SK-N-SH treated with all-trans-retinoic acid at 6 μM for 48 hours (cell line): ENCODE results near the gene EFL1.
A peak's percentile ranks its signal among the peaks of the same experiment; 100 is the strongest.
"Not testable (repeated sequence)": the region's sequence is repeated elsewhere in the genome, so short reads cannot be mapped to it uniquely, and the experiment has no call there.

Experiments
- ATAC-seq: fragments of 200-7000 bp; cut with Tn5 transposase; 3 replicates; pipeline ENCODE4 v1.9.1; 2020; ENCODE audit warnings: mild to moderate bottlenecking, moderate library complexity
- ARNTL ChIP-seq: fragments of 450-650 bp; formaldehyde crosslinking; IDR thresholded peaks from 2 replicates; pipeline ENCODE4 v1.5.0; 2020; ENCODE audit warnings: low read depth, mild to moderate bottlenecking, moderate library complexity, borderline replicate concordance
- BACH2 ChIP-seq: fragments of 250-450 bp; sonication (Bioruptor Pico); IDR thresholded peaks from 2 replicates; pipeline ENCODE4 v1.9.0; 2021; ENCODE audit warnings: mild to moderate bottlenecking, borderline replicate concordance
- ESRRG ChIP-seq: fragments of 250-450 bp; sonication (Bioruptor Pico); IDR thresholded peaks from 2 replicates; pipeline ENCODE4 v1.6.1; 2021; ENCODE audit warnings: mild to moderate bottlenecking
- GLIS3 ChIP-seq: fragments of 250-450 bp; sonication (Bioruptor Pico); IDR thresholded peaks from 2 replicates; pipeline ENCODE4 v1.5.0; 2020; ENCODE audit warnings: mild to moderate bottlenecking, moderate library complexity
- ISL1 ChIP-seq: fragments of 250-450 bp; sonication (Bioruptor Pico); IDR thresholded peaks from 2 replicates; pipeline ENCODE4 v2.1.2; 2022; ENCODE audit warnings: mild to moderate bottlenecking, moderate library complexity
- OSR1 ChIP-seq: fragments of 250-450 bp; sonication (Bioruptor Pico); IDR thresholded peaks from 2 replicates; pipeline ENCODE4 v1.8.0; 2022; ENCODE audit warnings: moderate library complexity, mild to moderate bottlenecking, inconsistent platforms
- PPARA ChIP-seq: fragments of 250-450 bp; sonication (Bioruptor Pico); IDR thresholded peaks from 2 replicates; pipeline ENCODE4 v1.5.0; 2020; ENCODE audit warnings: mild to moderate bottlenecking, borderline replicate concordance
- RARB ChIP-seq: fragments of 250-450 bp; sonication (Bioruptor Pico); IDR thresholded peaks from 2 replicates; pipeline ENCODE4 v1.8.0; 2021; ENCODE audit warnings: mild to moderate bottlenecking, moderate library complexity
- TCF4 ChIP-seq: fragments of 250-450 bp; sonication (Bioruptor Pico); IDR thresholded peaks from 2 replicates; pipeline ENCODE4 v1.8.0; 2021; ENCODE audit warnings: mild to moderate bottlenecking, moderate library complexity, borderline replicate concordance
- TOX ChIP-seq: fragments of 250-450 bp; sonication (Bioruptor Pico); IDR thresholded peaks from 2 replicates; pipeline ENCODE4 v1.8.0; 2021; ENCODE audit warnings: mild to moderate bottlenecking, moderate library complexity, borderline replicate concordance
- ZC3H10 ChIP-seq: fragments of 250-450 bp; sonication (Bioruptor Pico); IDR thresholded peaks from 2 replicates; pipeline ENCODE4 v1.5.1; 2021; ENCODE audit warnings: mild to moderate bottlenecking, moderate library complexity
- ZFP3 ChIP-seq: fragments of 250-450 bp; sonication (Bioruptor Pico); IDR thresholded peaks from 2 replicates; pipeline ENCODE4 v1.5.0; 2020; ENCODE audit warnings: mild to moderate bottlenecking, moderate library complexity
- ZFP30 ChIP-seq: fragments of 450-650 bp; formaldehyde crosslinking; IDR thresholded peaks from 2 replicates; pipeline ENCODE4 v1.5.0; 2022; ENCODE audit warnings: mild to moderate bottlenecking, moderate library complexity
- ZNF565 ChIP-seq: fragments of 450-650 bp; formaldehyde crosslinking; conservative IDR thresholded peaks from 2 replicates; pipeline ENCODE4 v1.5.0; 2020; ENCODE audit warnings: low read depth, mild to moderate bottlenecking, moderate library complexity
- ZNF70 ChIP-seq: fragments of 450-650 bp; formaldehyde crosslinking; IDR thresholded peaks from 2 replicates; pipeline ENCODE4 v1.5.0; 2020; ENCODE audit warnings: mild to moderate bottlenecking, moderate library complexity
- ZNF8 ChIP-seq: fragments of 450-650 bp; formaldehyde crosslinking; IDR thresholded peaks from 2 replicates; pipeline ENCODE4 v1.5.0; 2020; ENCODE audit warnings: mild to moderate bottlenecking, moderate library complexity
- TF ChIP-seq, protein P1 (sequence below): fragments of 250-450 bp; sonication (Bioruptor Pico); IDR thresholded peaks from 2 replicates; pipeline ENCODE4 v1.5.1; 2020; ENCODE audit warnings: low read depth, mild to moderate bottlenecking, moderate library complexity
- TF ChIP-seq, protein P2 (sequence below): fragments of 250-450 bp; sonication (Bioruptor Pico); IDR thresholded peaks from 2 replicates; pipeline ENCODE4 v1.8.0; 2021; ENCODE audit warnings: low read depth, mild to moderate bottlenecking, moderate library complexity, borderline replicate concordance
- TF ChIP-seq, protein P3 (sequence below): fragments of 250-450 bp; sonication (Bioruptor Pico); IDR thresholded peaks from 2 replicates; pipeline ENCODE4 v1.5.0; 2020; ENCODE audit warnings: mild to moderate bottlenecking, moderate library complexity
- TF ChIP-seq, protein P4 (sequence below): fragments of 250-450 bp; sonication (Bioruptor Pico); IDR thresholded peaks from 2 replicates; pipeline ENCODE4 v1.5.1; 2021; ENCODE audit warnings: mild to moderate bottlenecking, moderate library complexity

The EFL1 gene

DNA sequence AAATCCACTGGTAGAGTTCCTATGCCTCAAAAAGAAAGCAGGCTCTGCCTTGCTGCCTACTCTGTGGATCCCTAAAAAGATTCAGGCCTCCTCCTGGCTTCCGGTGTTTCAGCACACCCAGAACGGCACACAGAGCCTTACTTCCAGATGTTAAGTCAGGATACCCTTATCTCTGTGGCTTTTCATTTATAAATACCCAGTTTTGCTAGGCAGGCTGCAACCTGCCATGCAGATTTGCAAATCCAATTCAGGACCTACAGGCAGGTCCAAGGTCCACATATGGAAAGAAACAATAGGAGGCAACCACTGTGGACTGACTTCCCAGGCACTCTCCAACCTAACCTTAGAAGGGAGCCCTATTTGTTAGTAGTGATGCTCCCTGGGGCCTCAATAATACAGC lies 30.7 kb downstream of the EFL1 start:
- TF ChIP-seq ZFP3 (CRISPR knock-in tag) (no peak), ESRRG (CRISPR knock-in tag) (no peak), ISL1 (CRISPR knock-in tag) (no peak), RARB (CRISPR knock-in tag) (no peak), ZFP30 (CRISPR knock-in tag) (no peak)
- no peak for ATAC-seq

DNA sequence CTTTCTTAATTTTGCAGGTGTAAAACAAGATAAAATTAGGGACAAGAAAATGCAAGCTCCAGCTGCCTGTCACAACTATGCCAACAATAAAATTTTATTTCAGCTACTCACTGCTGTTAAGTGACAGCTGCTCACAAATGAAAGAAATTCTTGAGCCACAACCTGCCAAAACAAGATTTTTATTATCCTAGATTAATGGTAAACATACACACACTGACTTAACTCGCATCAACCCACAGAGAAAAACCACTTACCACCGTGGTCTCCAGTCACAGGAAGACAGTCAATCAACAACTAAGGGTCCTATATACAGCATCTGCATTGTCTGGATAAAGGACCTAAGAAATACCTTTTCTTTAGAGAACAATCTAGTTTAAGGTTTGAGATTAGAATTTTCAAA lies 31.3 kb downstream of the EFL1 start:
- ATAC-seq: no peak
- TF ChIP-seq ARNTL (no peak), ZFP30 (CRISPR knock-in tag) (no peak), TOX (no peak), GLIS3 (CRISPR knock-in tag) (no peak), ZC3H10 (CRISPR knock-in tag) (no peak), ZNF8 (no peak), ZNF70 (CRISPR knock-in tag) (no peak), PPARA (CRISPR knock-in tag) (no peak), ESRRG (CRISPR knock-in tag) (no peak), OSR1 (CRISPR knock-in tag) (no peak), ZNF565 (CRISPR knock-in tag) (no peak), TCF4 (CRISPR knock-in tag) (no peak), BACH2 (CRISPR knock-in tag) (no peak), RARB (CRISPR knock-in tag) (no peak), ZFP3 (CRISPR knock-in tag) (no peak), ISL1 (CRISPR knock-in tag) (no peak)
- TF ChIP-seq, protein P1, sequence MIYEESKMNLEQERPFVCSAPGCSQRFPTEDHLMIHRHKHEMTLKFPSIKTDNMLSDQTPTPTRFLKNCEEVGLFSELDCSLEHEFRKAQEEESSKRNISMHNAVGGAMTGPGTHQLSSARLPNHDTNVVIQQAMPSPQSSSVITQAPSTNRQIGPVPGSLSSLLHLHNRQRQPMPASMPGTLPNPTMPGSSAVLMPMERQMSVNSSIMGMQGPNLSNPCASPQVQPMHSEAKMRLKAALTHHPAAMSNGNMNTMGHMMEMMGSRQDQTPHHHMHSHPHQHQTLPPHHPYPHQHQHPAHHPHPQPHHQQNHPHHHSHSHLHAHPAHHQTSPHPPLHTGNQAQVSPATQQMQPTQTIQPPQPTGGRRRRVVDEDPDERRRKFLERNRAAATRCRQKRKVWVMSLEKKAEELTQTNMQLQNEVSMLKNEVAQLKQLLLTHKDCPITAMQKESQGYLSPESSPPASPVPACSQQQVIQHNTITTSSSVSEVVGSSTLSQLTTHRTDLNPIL (CRISPR knock-in tag): no peak
- TF ChIP-seq, protein P2, sequence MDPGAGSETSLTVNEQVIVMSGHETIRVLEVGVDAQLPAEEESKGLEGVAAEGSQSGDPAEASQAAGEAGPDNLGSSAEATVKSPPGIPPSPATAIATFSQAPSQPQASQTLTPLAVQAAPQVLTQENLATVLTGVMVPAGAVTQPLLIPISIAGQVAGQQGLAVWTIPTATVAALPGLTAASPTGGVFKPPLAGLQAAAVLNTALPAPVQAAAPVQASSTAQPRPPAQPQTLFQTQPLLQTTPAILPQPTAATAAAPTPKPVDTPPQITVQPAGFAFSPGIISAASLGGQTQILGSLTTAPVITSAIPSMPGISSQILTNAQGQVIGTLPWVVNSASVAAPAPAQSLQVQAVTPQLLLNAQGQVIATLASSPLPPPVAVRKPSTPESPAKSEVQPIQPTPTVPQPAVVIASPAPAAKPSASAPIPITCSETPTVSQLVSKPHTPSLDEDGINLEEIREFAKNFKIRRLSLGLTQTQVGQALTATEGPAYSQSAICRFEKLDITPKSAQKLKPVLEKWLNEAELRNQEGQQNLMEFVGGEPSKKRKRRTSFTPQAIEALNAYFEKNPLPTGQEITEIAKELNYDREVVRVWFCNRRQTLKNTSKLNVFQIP: no peak
- TF ChIP-seq, protein P3, sequence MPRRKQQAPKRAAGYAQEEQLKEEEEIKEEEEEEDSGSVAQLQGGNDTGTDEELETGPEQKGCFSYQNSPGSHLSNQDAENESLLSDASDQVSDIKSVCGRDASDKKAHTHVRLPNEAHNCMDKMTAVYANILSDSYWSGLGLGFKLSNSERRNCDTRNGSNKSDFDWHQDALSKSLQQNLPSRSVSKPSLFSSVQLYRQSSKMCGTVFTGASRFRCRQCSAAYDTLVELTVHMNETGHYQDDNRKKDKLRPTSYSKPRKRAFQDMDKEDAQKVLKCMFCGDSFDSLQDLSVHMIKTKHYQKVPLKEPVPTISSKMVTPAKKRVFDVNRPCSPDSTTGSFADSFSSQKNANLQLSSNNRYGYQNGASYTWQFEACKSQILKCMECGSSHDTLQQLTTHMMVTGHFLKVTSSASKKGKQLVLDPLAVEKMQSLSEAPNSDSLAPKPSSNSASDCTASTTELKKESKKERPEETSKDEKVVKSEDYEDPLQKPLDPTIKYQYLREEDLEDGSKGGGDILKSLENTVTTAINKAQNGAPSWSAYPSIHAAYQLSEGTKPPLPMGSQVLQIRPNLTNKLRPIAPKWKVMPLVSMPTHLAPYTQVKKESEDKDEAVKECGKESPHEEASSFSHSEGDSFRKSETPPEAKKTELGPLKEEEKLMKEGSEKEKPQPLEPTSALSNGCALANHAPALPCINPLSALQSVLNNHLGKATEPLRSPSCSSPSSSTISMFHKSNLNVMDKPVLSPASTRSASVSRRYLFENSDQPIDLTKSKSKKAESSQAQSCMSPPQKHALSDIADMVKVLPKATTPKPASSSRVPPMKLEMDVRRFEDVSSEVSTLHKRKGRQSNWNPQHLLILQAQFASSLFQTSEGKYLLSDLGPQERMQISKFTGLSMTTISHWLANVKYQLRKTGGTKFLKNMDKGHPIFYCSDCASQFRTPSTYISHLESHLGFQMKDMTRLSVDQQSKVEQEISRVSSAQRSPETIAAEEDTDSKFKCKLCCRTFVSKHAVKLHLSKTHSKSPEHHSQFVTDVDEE (CRISPR knock-in tag): no peak
- TF ChIP-seq, protein P4, sequence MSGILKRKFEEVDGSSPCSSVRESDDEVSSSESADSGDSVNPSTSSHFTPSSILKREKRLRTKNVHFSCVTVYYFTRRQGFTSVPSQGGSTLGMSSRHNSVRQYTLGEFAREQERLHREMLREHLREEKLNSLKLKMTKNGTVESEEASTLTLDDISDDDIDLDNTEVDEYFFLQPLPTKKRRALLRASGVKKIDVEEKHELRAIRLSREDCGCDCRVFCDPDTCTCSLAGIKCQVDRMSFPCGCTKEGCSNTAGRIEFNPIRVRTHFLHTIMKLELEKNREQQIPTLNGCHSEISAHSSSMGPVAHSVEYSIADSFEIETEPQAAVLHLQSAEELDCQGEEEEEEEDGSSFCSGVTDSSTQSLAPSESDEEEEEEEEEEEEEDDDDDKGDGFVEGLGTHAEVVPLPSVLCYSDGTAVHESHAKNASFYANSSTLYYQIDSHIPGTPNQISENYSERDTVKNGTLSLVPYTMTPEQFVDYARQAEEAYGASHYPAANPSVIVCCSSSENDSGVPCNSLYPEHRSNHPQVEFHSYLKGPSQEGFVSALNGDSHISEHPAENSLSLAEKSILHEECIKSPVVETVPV: no peak
- TF ChIP-seq, all 23 proteins: peak for 0

DNA sequence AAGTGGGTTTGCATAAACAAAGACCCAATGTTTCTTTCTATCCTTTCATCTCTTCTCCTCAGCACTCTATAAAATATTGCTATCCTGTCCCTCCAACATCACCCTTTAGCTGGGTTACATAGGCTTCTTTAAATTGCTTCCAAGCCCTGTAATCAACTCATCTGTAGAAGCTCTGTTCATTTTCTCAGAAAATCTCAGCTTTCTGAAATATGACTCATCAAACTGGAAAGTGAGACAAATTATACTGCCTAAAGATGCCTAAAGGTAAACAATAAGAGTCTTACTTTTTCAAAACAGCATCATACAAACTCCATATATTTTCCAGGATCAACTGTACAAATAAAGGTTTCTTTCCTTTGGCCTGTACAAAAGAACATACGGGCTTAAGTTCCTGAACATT lies 33.8 kb downstream of the EFL1 start:
- TF ChIP-seq ARNTL (no peak), ZNF8 (no peak), TCF4 (CRISPR knock-in tag) (no peak)
- ATAC-seq: no peak

DNA sequence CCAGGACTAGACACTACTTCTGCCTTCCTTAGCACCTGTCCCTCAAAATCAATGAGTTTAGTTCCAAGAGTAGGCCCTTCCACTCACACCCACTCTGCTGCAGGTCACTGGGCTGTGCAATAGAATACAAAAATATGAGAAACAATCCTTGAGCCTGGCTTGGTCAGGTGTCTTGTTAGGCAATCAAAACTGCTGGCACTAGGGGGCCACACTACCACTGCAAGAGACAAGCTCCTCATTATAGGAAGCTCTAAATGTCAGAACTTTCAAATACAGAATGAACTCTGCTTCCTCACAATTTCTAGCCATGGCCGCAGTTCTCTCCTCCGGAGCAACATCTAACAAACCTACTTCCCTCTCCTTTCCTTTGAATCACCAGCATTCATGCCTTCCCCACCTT lies 41.0 kb downstream of the EFL1 start:
- peak; percentile 73 for ATAC-seq

DNA sequence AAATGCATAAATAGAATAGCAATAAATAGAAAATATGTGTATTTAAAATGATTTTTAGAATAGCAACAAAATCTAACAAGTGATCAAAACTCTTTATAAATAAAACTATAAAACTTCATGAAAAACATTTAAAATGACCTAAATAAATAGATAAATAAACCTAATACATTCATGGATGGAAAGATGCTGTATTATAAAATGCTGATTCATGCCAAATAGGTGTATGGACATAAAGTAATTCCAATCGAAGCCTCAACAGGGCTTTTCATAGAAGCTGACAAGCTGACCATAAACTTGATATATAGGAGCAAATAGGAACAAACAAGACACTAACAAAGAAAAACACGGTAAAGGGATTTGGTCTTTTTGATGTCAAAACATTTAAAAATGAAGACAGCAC lies 46.4 kb downstream of the EFL1 start:
- not testable (repeated sequence) for ATAC-seq

DNA sequence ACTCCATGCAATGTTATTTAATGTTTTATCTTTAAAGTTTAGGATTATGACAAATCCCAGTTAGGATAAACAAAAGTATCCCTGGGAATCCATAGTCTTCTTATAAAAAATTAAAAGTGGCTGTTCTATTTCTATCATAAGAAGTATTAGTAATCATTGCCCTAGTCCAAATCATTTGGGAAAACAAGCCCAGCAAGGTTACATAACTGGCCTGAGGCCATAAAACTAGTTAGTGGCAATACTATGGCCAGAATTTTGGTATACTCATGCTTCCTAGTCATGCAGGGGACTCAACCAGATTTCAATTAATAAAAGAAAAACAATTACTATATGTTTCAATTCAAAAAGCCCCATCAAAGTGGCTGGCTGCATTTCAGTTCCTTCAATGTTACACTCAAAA lies 50.3 kb downstream of the EFL1 start:
- not testable (repeated sequence) for ATAC-seq

DNA sequence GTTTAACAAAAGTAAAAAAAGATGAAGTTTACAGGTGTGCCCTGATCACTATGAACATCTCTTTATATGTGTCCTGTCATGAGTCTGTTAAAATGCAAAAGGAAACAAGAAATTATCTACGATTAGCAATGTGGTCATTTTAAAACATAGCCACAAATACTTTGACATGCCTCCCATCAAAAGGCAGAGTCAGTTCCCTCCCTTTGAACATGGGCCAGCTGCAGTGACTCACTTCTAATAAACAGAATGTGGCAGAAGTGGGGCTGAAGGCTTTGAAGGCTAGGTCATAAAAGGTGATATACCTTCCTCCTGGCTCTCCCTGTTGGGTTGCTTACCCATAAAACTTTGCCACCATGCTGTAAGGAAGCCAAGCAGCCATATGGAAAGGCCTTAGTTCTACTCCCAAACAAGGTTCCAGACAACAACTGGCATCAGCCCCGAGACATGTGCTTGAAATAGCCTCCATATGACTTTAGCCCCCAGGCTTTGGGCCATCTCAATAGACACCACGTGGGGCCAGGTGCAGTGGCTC lies 52.4 kb downstream of the EFL1 start:
- peak; percentile 87 for ATAC-seq

DNA sequence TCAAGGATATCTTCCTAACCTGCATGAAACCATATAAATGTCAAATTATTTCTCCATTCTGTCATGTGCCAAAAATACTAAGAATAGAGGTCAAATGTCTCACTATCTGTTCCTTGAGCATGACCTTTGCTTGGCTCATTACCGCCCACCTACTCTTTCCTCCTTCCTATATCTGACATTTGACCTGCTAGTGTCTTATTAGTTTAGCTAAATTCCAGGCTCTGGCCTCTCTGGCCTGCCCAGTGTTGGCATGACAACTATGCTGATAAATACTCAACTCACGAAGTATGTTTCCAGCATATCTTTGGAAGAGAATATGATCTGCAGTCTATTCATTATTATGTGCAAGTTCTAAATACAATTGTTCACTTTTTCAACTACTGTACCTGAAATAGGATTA lies 58.0 kb downstream of the EFL1 start:
- peak; percentile 35; the same call in 1 of the 3 replicates for ATAC-seq
